K562 (cell line): ENCODE results near the gene AKNAD1. TPM values are rescaled to one million over a fixed set of nuclear protein-coding genes. Genes with fewer than 3 reads are reported as not detected.
A peak's percentile ranks its signal among the peaks of the same experiment; 100 is the strongest.
"Not testable (repeated sequence)": the region's sequence is repeated elsewhere in the genome, so short reads cannot be mapped to it uniquely, and the experiment has no call there.

Experiments used
- ATAC-seq: fragments of 200-7000 bp; cut with Tn5 transposase; 3 replicates; pipeline ENCODE4 v1.9.1; 2020; ENCODE audit warnings: moderate library complexity
- BruUV-seq: library from RNA; stranded (reverse); fragments of 400-500 nt; replicated peaks from 2 replicates; lab custom pipeline; 2021; lab: Mats Ljungman, UMichigan
- CTCF ChIA-PET: fragments of 300-600 bp; formaldehyde crosslinking; extraction: SDS; loops from one replicate; lab custom pipeline; 2021; ENCODE audit warnings: low intra/inter-chr PET ratio; lab: Yijun Ruan, JAX
- POLR2A ChIA-PET: fragments of 300-600, 350-650 bp; sonication (Branson Sonifier 250); formaldehyde crosslinking; extraction: SDS; loops from one replicate; lab custom pipeline; 2021; ENCODE audit warnings: antibody characterized with exemption, inconsistent platforms; lab: Yijun Ruan, JAX
- DNase-seq, 4 experiments: peaks; one replicate each; pipeline versions ENCODE4 v3.0.0 to v3.0.0-alpha.2; 2011 to 2018; ENCODE audit warnings: low spot score in 3 of 4, mixed read lengths in 3 of 4; ENCODE audit errors: extremely low read depth in 1 of 4
- FAIRE-seq: peaks from 2 replicates; lab custom pipeline; 2011; peaks lifted over from hg19 to GRCh38; lab: Jason Lieb, UNC
- H2AFZ ChIP-seq: 2 replicates; pipeline ENCODE4 v1.6.0; 2011; ENCODE audit warnings: low read depth, low read length, control low read depth, inconsistent platforms
- H3K27ac ChIP-seq: fragments of 200-600 bp; 3 replicates; pipeline ENCODE4 v1.8.0; 2011; ENCODE audit warnings: low read depth, mild to moderate bottlenecking, control low read depth, inconsistent platforms, low read length, moderate library complexity, mixed read lengths; ENCODE audit errors: extremely low read depth
- H3K27me3 ChIP-seq, 2 experiments: fragments of 300-600 bp in 1 of 2; 2 replicates in 1 of 2; 3 replicates in 1 of 2; pipeline versions ENCODE4 v1.6.0 to v1.8.0; 2011; ENCODE audit warnings: inconsistent platforms in 2 of 2, low read length in 2 of 2, mild to moderate bottlenecking in 1 of 2, mixed read lengths in 1 of 2, moderate library complexity in 1 of 2; ENCODE audit not compliant: control insufficient read depth in 2 of 2, insufficient read depth in 2 of 2
- H3K36me3 ChIP-seq: fragments of 300-600 bp; 3 replicates; pipeline ENCODE4 v1.8.0; 2011; ENCODE audit warnings: mild to moderate bottlenecking, low read length, inconsistent platforms; ENCODE audit not compliant: control insufficient read depth, insufficient read depth
- H3K4me1 ChIP-seq, 2 experiments: fragments of 200-600 bp in 1 of 2; replicated peaks in 1 of 2; 2 replicates in 1 of 2; 3 replicates in 1 of 2; pipeline versions ENCODE4 v1.5.1 to v1.8.0; 2011; ENCODE audit warnings: inconsistent platforms in 2 of 2, low read length in 2 of 2, mild to moderate bottlenecking in 1 of 2, mixed read lengths in 1 of 2, moderate library complexity in 1 of 2; ENCODE audit not compliant: control insufficient read depth in 2 of 2, insufficient read depth in 2 of 2
- H3K4me2 ChIP-seq: 2 replicates; pipeline ENCODE4 v1.6.1; 2011; ENCODE audit warnings: low read length, control low read depth, inconsistent platforms, mixed read lengths; ENCODE audit not compliant: insufficient read depth
- H3K4me3 ChIP-seq: fragments of 200-600 bp; sonication (generic), shearing (Covaris generic); 2 replicates; pipeline ENCODE4 v1.5.1; 2016; ENCODE audit warnings: control low read depth, inconsistent platforms
- H3K79me2 ChIP-seq: fragments of 200-600 bp; 3 replicates; pipeline ENCODE4 v1.8.0; 2011; ENCODE audit warnings: low read length, inconsistent platforms; ENCODE audit not compliant: control insufficient read depth, insufficient read depth
- H3K9ac ChIP-seq, 2 experiments: 2 replicates each; pipeline versions ENCODE4 v1.6.0 to v1.6.1; 2011; ENCODE audit warnings: low read depth in 2 of 2, low read length in 2 of 2, control low read depth in 1 of 2, inconsistent platforms in 1 of 2, mild to moderate bottlenecking in 1 of 2, mixed read lengths in 1 of 2; ENCODE audit not compliant: insufficient read depth in 1 of 2
- H3K9me1 ChIP-seq: one replicate; pipeline ENCODE4 v1.6.0; 2011; ENCODE audit warnings: inconsistent platforms, mild to moderate bottlenecking, low read length, moderate library complexity; ENCODE audit not compliant: control insufficient read depth, insufficient read depth
- H3K9me3 ChIP-seq: replicated peaks from 2 replicates; pipeline ENCODE4 v1.5.1; 2011; ENCODE audit warnings: low read depth, low read length, inconsistent platforms; ENCODE audit not compliant: control insufficient read depth, insufficient read depth
- H4K20me1 ChIP-seq: replicated peaks from 2 replicates; pipeline ENCODE4 v1.6.1; 2011; ENCODE audit warnings: low read length, inconsistent platforms, mixed read lengths; ENCODE audit not compliant: control insufficient read depth, insufficient read depth
- ATF7 ChIP-seq: fragments of 450-650 bp; IDR thresholded peaks from 2 replicates; pipeline ENCODE4 v1.7.1; 2014; ENCODE audit warnings: mild to moderate bottlenecking, moderate library complexity
- CBX3 ChIP-seq, 2 experiments: IDR thresholded peaks; 1 replicate in 1 of 2; 2 replicates in 1 of 2; pipeline ENCODE4 v1.6.1; 2012; ENCODE audit warnings: inconsistent platforms in 2 of 2, low read length in 2 of 2, borderline replicate concordance in 1 of 2, control low read depth in 1 of 2
- CC2D1A ChIP-seq: fragments of 450-650 bp; IDR thresholded peaks from 2 replicates; pipeline ENCODE4 v1.6.1; 2017; ENCODE audit warnings: mild to moderate bottlenecking
- DPF2 ChIP-seq: fragments of 450-650 bp; IDR thresholded peaks from 2 replicates; pipeline ENCODE4 v1.6.1; 2016
- FOSL1 ChIP-seq: fragments of 200-800 bp; sonication (Bioruptor generic); conservative IDR thresholded peaks from 2 replicates; pipeline ENCODE4 v1.6.1; 2016; ENCODE audit warnings: missing genetic modification characterization, missing compliant biosample characterization
- MEIS2 ChIP-seq: fragments of 450-650 bp; IDR thresholded peaks from 2 replicates; pipeline ENCODE4 v1.6.1; 2014; ENCODE audit warnings: mild to moderate bottlenecking; ENCODE audit not compliant: partially characterized antibody
- SMARCC2 ChIP-seq: fragments of 450-650 bp; IDR thresholded peaks from 2 replicates; pipeline ENCODE4 v1.6.1; 2017; ENCODE audit warnings: antibody characterized with exemption, moderate library complexity, mild to moderate bottlenecking, low read depth
- WGBS: fragments of 100-300 bp; shearing (Covaris generic); methylation state at CpG from one replicate; pipeline ENCODE4 v1.1.6; 2016; ENCODE audit warnings: low coverage, mixed read lengths; ENCODE audit not compliant: insufficient coverage; ENCODE audit errors: missing lambda C conversion rate; 5-methylcytosine and 5-hydroxymethylcytosine counted together
- in situ Hi-C: fragments of 300-500 bp; cut with MboI; formaldehyde crosslinking; loops from 4 replicates; pipeline ENCODE4 v1.15.0; 2018; ENCODE audit warnings: inconsistent platforms, mixed read lengths
- intact Hi-C: fragments of 100-400 bp; cut with micrococcal nuclease; formaldehyde crosslinking; loops from 2 replicates; pipeline ENCODE4 v1.14.2; 2022
- polyA plus RNA-seq, 8 experiments: library from polyadenylated mRNA; depleted of rRNA in 4 of 8; stranded (reverse) in 5 of 8; unstranded in 3 of 8; fragments of >200 nt; fragmentation: Nextera tagmentation in 2 of 8; fragmentation: Illumina TruSeq in 1 of 8; extraction: Ambion mirVana in 2 of 8; extraction: Trizol in 1 of 8; gene quantifications; 2 replicates each; pipeline versions ENCODE4 v1.2.1 to v1.2.3, GENCODE V29; 2011 to 2014; ENCODE audit warnings: inconsistent platforms in 1 of 8, missing spikeins in 1 of 8
- total RNA-seq, 7 experiments: library from RNA; depleted of rRNA in 6 of 7; stranded (reverse); fragments of >200 nt in 6 of 7; fragmentation: Illumina TruSeq in 2 of 7; extraction: Trizol in 2 of 7; gene quantifications; 2 replicates each; pipeline versions ENCODE4 v1.2.1 to v1.2.3, GENCODE V29; 2011 to 2021; ENCODE audit warnings: low replicate concordance in 1 of 7
- TF ChIP-seq, protein P1 (sequence below): fragments of 450-650 bp; IDR thresholded peaks from 2 replicates; pipeline ENCODE4 v1.6.1; 2016
- TF ChIP-seq, protein P2 (sequence below), 2 experiments: IDR thresholded peaks in 1 of 2; conservative IDR thresholded peaks in 1 of 2; 2 replicates each; pipeline ENCODE4 v1.6.1; 2016; ENCODE audit warnings: low read depth in 2 of 2, mild to moderate bottlenecking in 1 of 2, missing compliant biosample characterization in 1 of 2, missing genetic modification characterization in 1 of 2, moderate library complexity in 1 of 2

Gene AKNAD1
- total and polyA plus RNA-seq, 9 of the 15 experiments (the other 6 are each of a cell fraction or from before 2014, with no cell fraction given), result 0.13 to 0.30 TPM; not detected in 7

DNA sequence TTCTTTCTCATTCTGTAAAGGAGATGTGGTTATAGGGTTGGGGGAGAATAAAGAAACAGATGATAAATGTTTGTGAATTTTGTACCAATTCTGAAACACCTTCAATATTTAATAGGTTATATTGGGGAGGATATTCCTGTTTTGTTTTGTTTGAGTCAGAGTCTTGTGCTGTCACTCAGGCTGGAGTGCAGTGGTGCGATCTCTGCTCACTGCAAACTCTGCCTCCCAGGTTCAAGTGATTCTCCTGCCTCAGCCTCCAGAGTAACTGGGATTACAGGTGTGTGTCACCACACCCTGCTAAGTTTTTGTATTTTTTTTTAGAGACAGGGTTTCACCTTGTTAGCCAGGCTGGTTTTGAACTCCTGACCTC is 75.3 kb downstream of the AKNAD1 start:
- Histone ChIP-seq H3K27ac (peak overlapping the region; percentile 59; the same call in 2 of the 3 replicates), H3K4me1 (peaks cover 3 to 11% of the 10 kb centered on the region in 2 experiments; a peak in 3 of 5 replicates), H3K9me3 (peaks cover 24% of the 10 kb centered on the region), H3K36me3 (peaks cover 70% of the 10 kb centered on the region)
- H2AFZ ChIP-seq, H3K27me3 ChIP-seq, H3K9me1 ChIP-seq, H4K20me1 ChIP-seq, in situ Hi-C loops, DNase-seq, H3K9ac ChIP-seq, CTCF ChIA-PET, BruUV-seq, H3K4me2 ChIP-seq, FAIRE-seq: not testable (repeated sequence)
- POLR2A ChIA-PET, result interaction anchor here (0.9 to 1.0 kb wide), 4 partner anchors 12 to 45 kb away, joined by 3 read pairs; no protein-coding TSS in a partner anchor
- WGBS, result 27% methylated on average over 1 of the region's 1 CpG
- peak; percentile 70 for ATAC-seq
- TF ChIP-seq CC2D1A, result 0 out of 2 replicates have a peak, but pooled peaks have one; percentile 16
- 0 out of 2 replicates have a peak, but pooled peaks have one; percentile 5 for TF ChIP-seq ATF7
- TF ChIP-seq DPF2, result peak; percentile 2; the same call in 1 of the 2 replicates
- TF ChIP-seq FOSL1, result peak; percentile 27; the same call in 1 of the 2 replicates
- TF ChIP-seq SMARCC2, result 0 out of 2 replicates have a peak, but pooled peaks have one; percentile 9
- peak; percentile 0 for TF ChIP-seq MEIS2
- TF ChIP-seq, protein P1, sequence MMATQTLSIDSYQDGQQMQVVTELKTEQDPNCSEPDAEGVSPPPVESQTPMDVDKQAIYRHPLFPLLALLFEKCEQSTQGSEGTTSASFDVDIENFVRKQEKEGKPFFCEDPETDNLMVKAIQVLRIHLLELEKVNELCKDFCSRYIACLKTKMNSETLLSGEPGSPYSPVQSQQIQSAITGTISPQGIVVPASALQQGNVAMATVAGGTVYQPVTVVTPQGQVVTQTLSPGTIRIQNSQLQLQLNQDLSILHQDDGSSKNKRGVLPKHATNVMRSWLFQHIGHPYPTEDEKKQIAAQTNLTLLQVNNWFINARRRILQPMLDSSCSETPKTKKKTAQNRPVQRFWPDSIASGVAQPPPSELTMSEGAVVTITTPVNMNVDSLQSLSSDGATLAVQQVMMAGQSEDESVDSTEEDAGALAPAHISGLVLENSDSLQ, result peak; percentile 90
- TF ChIP-seq, protein P2, sequence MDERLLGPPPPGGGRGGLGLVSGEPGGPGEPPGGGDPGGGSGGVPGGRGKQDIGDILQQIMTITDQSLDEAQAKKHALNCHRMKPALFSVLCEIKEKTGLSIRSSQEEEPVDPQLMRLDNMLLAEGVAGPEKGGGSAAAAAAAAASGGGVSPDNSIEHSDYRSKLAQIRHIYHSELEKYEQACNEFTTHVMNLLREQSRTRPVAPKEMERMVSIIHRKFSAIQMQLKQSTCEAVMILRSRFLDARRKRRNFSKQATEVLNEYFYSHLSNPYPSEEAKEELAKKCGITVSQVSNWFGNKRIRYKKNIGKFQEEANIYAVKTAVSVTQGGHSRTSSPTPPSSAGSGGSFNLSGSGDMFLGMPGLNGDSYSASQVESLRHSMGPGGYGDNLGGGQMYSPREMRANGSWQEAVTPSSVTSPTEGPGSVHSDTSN (CRISPR knock-in tag; IDR thresholded peaks at IDR 0.05; ENCODE audit: low read depth), result peak; percentile 32; the same call in 1 of the 2 replicates
- TF ChIP-seq, protein P2 (tag; conservative IDR thresholded peaks at IDR 0.05; ENCODE audit: low read depth), result not testable (repeated sequence)
- peak in 1 of 2 experiments; percentile 10; a peak in 1 of 3 replicates for TF ChIP-seq CBX3 (IDR thresholded peaks at IDR 0.05; ENCODE audit: borderline replicate concordance in 1 of 2, low read length in 2 of 2)
- TF ChIP-seq, all 486 proteins: peak for 9; not testable (repeated sequence) for 477
- H3K79me2 ChIP-seq, H3K4me3 ChIP-seq, intact Hi-C loops: not testable (repeated sequence)
